Measurements from ENCODE around the gene ACOT8.

The ACOT8 gene

DNA sequence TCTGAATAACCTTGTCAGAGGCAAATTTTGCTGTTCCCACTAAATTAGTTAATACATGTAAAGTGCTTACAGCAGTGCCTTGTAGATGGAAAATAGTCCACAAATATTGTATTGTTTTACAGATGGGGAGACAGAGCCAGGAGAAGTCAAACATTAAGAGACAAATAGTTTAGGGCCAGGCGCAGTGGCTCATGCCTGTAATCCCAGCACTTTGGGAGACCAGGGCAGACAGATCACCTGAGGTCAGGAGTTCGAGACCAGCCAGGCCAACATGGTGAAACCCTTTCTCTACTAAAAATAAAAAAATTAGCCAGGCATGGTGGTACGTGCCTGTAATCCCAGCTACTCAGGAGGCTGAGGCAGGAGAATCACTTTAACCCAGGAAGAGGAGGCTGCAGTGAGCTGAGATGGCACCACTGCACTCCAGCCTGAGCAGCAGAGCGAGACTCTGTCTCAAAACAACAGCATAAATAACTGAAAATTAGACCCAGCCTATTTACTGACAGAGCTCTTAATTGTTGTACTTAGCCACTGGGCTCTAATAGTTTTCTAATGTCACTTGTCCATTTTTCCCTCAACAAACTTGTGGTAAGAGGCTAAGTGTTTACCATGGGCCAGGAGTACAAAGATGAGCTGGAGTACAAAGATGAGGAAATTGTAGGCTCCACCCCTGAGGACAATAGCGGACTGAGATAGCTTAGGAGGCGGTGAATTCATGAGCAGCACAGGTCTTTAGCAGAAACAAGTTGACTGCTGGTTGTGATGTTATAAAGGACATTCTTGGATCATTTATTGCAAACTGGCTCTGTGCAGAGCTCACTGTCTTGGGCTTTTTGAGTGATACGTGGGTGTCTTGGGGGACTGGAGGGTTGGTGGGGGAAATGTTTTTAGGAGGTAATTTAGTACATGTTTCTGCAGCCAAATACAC, 6.6 kb upstream of the ACOT8 start:
- TF ChIP-seq, protein P1, sequence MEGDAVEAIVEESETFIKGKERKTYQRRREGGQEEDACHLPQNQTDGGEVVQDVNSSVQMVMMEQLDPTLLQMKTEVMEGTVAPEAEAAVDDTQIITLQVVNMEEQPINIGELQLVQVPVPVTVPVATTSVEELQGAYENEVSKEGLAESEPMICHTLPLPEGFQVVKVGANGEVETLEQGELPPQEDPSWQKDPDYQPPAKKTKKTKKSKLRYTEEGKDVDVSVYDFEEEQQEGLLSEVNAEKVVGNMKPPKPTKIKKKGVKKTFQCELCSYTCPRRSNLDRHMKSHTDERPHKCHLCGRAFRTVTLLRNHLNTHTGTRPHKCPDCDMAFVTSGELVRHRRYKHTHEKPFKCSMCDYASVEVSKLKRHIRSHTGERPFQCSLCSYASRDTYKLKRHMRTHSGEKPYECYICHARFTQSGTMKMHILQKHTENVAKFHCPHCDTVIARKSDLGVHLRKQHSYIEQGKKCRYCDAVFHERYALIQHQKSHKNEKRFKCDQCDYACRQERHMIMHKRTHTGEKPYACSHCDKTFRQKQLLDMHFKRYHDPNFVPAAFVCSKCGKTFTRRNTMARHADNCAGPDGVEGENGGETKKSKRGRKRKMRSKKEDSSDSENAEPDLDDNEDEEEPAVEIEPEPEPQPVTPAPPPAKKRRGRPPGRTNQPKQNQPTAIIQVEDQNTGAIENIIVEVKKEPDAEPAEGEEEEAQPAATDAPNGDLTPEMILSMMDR (IDR thresholded peaks at IDR 0.05), result no peak
- H3K9me3 ChIP-seq, result no peaks in the 10 kb centered on the region
- no peaks in the 10 kb centered on the region for H3K36me3 ChIP-seq
- H3K27me3 ChIP-seq, result no peaks in the 10 kb centered on the region
- no peak overlapping the region for H3K27ac ChIP-seq
- no peaks in the 10 kb centered on the region for H3K4me1 ChIP-seq (ENCODE audit: control insufficient read depth in 1 of 2, insufficient read depth in 1 of 2, low read depth in 1 of 2, low read length in 1 of 2)
- H3K4me3 ChIP-seq (ENCODE audit: low read depth in 1 of 2, low read length in 1 of 2), result no peak overlapping the region

DNA sequence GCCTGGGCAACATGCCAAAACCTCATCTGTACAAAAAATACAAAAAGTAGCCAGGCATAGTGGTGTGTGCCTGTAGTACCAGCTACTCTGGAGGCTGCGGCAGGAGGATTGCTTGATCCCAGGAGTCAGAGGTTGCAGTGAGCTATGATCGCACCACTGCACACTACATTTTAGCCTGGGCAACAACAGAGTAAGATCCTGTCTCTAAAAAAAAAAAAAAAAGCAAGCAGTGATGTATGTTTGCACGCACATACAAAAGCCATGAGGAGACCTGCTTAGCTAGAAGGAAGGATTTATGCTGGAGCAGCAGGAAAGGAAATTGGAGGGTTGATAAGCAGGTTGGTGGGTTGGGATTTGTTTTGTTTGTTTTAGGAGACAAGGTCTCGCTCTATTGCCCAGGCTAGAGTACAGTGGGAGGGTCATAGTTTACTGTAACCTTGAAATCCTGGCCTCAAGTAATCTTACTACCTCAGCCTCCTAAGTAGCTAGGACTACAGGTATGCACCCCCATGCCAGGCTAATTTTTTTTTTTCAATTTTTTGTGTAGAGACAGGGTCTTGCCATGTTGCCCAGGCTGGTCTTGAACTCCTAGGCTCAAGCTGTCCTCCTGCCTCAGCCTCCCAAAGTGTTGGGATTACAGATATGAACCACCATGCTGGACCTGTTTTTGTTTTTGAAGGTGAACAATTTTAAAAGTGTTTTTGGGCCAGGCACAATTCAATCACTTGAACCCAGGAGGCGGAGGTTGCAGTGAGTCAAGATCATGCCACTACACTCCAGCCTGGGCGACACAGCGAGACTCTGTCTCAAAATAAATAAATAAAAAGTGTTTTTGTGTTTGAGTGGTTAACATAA, 4.3 kb upstream of the ACOT8 start:
- H3K27ac ChIP-seq, result no peak overlapping the region
- TF ChIP-seq, protein P1 (IDR thresholded peaks at IDR 0.05), result no peak
- no peak overlapping the region for H3K4me3 ChIP-seq (ENCODE audit: low read depth in 1 of 2, low read length in 1 of 2)
- no peaks in the 10 kb centered on the region for H3K9me3 ChIP-seq
- no peaks in the 10 kb centered on the region for H3K36me3 ChIP-seq
- H3K4me1 ChIP-seq (ENCODE audit: control insufficient read depth in 1 of 2, insufficient read depth in 1 of 2, low read depth in 1 of 2, low read length in 1 of 2), result peaks cover 14 to 16% of the 10 kb centered on the region in 2 experiments
- H3K27me3 ChIP-seq, result no peaks in the 10 kb centered on the region

- no peaks in the 10 kb centered on the region for H3K27me3 ChIP-seq
- no peak overlapping the region for H3K27ac ChIP-seq
- no peak overlapping the region for H3K4me3 ChIP-seq (ENCODE audit: low read depth in 1 of 2, low read length in 1 of 2)
- no peaks in the 10 kb centered on the region for H3K9me3 ChIP-seq
- peaks cover 22 to 23% of the 10 kb centered on the region in 2 experiments for H3K4me1 ChIP-seq (ENCODE audit: control insufficient read depth in 1 of 2, insufficient read depth in 1 of 2, low read depth in 1 of 2, low read length in 1 of 2)
- no peaks in the 10 kb centered on the region for H3K36me3 ChIP-seq
- TF ChIP-seq, protein P1 (IDR thresholded peaks at IDR 0.05), result no peak
These were observed 3.5 kb upstream of the ACOT8 start for GRCh38 chr20:45860560-45861220.

- H3K9me3 ChIP-seq, result no peaks in the 10 kb centered on the region
- H3K27ac ChIP-seq, result no peak overlapping the region
- peaks cover 22 to 23% of the 10 kb centered on the region in 2 experiments for H3K4me1 ChIP-seq (ENCODE audit: control insufficient read depth in 1 of 2, insufficient read depth in 1 of 2, low read depth in 1 of 2, low read length in 1 of 2)
- H3K4me3 ChIP-seq (ENCODE audit: low read depth in 1 of 2, low read length in 1 of 2), result no peak overlapping the region
- H3K36me3 ChIP-seq, result peaks cover 3% of the 10 kb centered on the region
- H3K27me3 ChIP-seq, result no peaks in the 10 kb centered on the region
- TF ChIP-seq, protein P1 (IDR thresholded peaks at IDR 0.05), result no peak
These were observed 2.7 kb upstream of the ACOT8 start for GRCh38 chr20:45859916-45860315.

DNA sequence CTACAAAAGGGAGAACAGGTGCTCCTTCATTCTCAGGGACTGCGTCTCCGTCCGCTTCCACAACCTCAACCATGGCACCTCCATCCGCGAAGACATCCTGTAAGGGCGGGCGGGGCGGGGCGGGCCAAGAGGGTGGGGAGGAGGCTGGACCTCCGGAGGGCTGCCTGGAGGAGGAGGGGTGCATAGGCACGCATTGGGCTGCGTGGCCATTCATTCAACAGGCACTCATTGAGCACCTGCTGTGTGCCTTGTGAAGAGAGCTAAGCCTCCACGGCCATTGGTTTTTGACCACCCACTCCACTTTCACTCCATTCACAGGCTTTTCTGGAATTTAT, 657 bp upstream of the ACOT8 start:
- TF ChIP-seq, protein P1 (IDR thresholded peaks at IDR 0.05), result no peak
- no peaks in the 10 kb centered on the region for H3K9me3 ChIP-seq
- H3K27me3 ChIP-seq, result no peaks in the 10 kb centered on the region
- peak overlapping the region; percentile 81 to 90 for H3K4me3 ChIP-seq (ENCODE audit: low read depth in 1 of 2, low read length in 1 of 2)
- peaks cover 22 to 23% of the 10 kb centered on the region in 2 experiments for H3K4me1 ChIP-seq (ENCODE audit: control insufficient read depth in 1 of 2, insufficient read depth in 1 of 2, low read depth in 1 of 2, low read length in 1 of 2)
- H3K27ac ChIP-seq, result peak overlapping the region; percentile 83
- H3K36me3 ChIP-seq, result peaks cover 23% of the 10 kb centered on the region
